Adipose tissue (tissue), 3 donors: ENCODE measurements around the gene MAP3K10. TPM values are rescaled to one million over a fixed set of nuclear protein-coding genes. Genes with fewer than 3 reads are reported as not detected.

ENCODE experiments used
- H3K27ac ChIP-seq: one replicate; pipeline ENCODE4 v1.5.1; 2013; ENCODE audit warnings: low read depth, low read length
- WGBS, 3 donors: extraction: QIAGEN DNeasy Blood & Tissue Kit; methylation state at CpG; one replicate each; pipeline ENCODE4 v1.1.7; 2013; 5-methylcytosine and 5-hydroxymethylcytosine counted together
- polyA plus RNA-seq, 3 donors: library from polyadenylated mRNA; stranded (reverse); fragments of 200-250 nt; gene quantifications; one replicate each; pipeline ENCODE4 v1.2.3, GENCODE V29; 2013
- donor health status: healthy with polysubstance abuse.
- donor health status: Bipolar disorder and iron deficiency.
- donor health status: healthy.

MAP3K10 gene
- polyA plus RNA-seq, 3 donors: 4.7 to 13.3 (median 12.2) TPM

DNA sequence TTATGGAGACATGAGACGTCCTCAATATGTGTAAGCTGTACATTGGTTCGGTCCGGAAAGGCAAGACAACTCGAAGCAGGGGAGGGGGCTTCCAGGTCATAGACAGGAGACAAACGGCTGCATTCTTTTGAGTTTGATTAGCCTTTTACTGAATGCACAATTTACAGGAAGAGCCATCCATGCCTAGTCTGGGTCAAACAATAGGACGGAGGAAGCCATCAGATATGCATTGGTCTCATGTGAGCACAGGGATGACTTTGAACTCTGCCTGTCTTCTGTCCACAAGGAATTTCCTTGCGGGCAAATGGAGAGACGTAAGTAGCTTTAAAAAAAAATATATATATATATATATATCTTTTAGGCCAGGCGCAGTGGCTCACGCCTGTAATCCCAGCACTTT lies 37.1 kb downstream of the MAP3K10 start:
- no peak overlapping the region for H3K27ac ChIP-seq
- WGBS, 3 donors: 49 to 63% (median 51%) methylated on average over 10 of the region's 10 CpGs

DNA sequence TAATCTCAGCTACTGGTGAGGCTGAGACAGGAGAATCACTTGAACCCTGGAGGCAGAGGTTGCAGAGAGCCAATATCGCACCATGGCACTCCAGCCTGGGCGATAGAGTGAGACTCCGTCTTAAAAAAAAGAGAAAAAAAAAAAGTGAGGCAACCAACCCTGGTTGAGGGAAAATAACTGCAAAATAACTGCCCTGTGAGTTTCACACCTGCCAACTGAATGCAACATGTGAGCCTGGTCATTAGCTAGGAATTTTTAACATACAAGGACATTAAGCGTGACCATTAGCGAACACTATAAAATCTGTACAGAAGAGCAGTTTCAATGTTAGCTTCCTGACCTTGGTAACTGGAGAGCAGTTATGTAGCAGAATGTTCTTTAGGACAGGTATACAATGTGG lies 37.6 kb downstream of the MAP3K10 start:
- H3K27ac ChIP-seq: no peak overlapping the region
- 48 to 91% (median 91%) methylated on average over 5 of the region's 5 CpGs for WGBS, 3 donors

DNA sequence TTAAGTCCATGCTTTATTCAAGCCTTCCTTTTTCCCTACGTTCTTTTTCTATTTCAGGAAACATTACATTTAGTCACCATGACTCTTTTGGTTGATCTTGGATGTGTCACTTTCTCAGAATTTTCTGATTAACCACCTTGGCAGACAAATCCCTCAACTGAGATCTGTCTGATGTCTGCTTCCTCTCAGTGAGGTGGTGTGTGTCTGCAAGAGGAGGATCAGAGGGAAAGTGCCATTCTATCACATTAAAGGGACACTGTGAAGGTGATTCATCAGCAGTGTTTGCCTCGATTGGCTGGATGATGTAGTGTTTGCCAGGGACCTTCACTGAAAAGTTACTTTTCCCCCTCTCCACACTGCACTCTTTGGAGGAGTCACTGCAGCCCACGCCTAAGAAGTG lies 38.3 kb downstream of the MAP3K10 start:
- WGBS, 3 donors: 27 to 44% (median 44%) methylated on average over 3 of the region's 3 CpGs
- no peak overlapping the region for H3K27ac ChIP-seq

DNA sequence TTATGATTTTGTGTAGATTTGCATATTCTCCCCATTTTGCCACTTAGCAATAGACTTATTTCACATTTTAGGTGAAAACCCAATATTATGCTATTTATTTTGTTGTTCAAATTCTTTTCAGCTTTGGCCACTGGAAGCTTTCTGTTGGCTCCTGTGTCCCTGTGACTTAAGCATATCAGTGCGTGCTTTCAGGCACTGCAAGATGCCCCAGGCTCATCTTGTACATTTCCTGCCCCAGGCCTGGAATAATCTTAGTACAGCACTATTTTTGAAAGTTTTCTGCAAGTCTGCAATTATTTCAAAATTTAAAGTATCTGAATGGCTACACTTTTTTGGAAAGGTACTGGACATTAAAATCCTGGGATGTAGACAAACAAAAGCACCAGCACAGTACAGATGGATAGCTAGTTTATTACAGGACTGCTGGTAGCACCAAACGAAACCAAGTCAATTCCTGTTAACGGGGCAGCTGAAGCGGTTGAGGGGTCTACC lies 38.7 kb downstream of the MAP3K10 start:
- WGBS, 3 donors: 62 to 78% (median 62%) methylated on average over 4 of the region's 4 CpGs
- no peak overlapping the region for H3K27ac ChIP-seq

DNA sequence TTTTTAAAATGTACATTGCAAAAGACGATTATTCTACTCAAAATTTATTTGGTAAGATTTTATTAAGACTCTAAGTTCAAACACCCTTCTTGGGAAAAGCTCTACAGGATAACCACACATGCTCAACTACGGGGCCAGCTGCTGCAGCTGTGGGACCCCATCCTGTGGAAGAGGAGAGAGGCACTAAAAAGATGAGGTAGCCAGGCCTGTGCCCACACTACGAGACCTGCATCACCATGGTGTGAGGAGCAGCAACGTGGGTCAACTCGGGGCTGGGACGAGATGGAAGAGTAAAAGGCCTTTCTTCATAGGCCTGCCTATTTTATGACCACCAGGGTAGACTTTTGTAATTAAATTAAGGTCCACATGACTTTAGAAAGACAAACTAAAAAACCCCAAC lies 39.8 kb downstream of the MAP3K10 start:
- H3K27ac ChIP-seq: no peak overlapping the region

DNA sequence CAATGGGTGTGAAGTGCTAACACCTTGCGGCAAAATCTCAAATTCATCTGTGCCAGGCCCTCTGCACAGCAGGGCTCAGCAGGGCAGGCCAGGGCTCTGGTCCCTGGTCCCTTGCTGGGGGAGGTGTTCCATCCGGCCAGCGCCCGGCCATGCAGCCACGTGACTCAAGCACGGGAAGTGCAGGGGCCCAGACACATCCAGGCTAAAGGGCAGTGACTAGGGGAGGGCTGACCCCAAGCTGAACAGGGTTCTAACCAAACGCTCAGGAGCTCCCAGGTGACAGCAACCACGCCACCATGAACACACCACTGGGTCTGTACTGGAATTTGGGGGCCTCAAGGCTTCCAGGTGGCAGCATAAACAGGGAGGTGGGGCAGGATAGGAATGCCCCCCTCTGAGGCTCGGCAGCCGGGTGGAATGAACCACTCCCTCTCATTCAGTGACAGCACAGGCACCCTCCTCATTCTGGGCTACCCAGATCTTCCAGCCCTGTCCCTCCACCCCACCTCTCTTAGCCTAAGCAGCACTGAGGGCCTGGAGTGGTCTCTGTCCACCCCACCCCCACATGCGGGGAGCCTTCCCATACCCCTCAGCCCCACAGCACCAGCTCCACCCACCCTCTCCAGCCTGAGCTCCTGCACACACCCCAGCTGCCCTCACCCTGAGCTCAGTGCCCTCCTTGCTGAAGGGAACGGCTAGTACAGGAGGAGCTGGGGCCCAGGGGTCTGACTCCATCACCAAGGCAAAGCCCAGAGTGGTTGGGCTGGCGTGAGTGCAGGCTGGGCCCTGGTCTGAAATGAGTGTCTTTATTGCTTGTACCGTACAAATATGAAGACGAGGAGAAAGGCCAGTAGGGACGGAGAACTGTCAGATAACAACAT lies 40.6 kb downstream of the MAP3K10 start:
- 52 to 72% (median 63%) methylated on average over 16 of the region's 16 CpGs for WGBS, 3 donors
- H3K27ac ChIP-seq: no peak overlapping the region

More for the DNA sequence above, 39.8 kb downstream of the MAP3K10 start:
- WGBS, 3 donors: 81 to 84% (median 84%) methylated on average over 6 of the region's 6 CpGs

DNA sequence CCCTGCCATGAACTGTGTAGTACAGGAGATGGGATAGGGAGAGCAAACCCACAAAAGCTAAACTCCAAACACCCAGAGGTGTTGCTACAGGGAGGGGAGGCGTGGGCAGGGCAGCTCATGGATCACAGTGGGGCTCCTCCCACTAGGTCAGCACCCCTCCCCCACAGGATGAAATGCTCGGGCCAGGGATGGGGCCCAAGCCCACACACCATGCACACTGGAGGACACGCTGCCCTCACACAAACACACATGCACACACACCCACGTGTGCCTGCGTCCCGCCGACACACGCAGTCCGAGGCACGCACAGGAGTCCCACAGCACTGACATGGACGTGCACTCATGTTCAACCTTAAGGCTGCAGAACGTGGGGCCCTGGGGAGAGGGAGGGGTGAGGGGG lies 41.3 kb downstream of the MAP3K10 start:
- 73 to 82% (median 74%) methylated on average over 12 of the region's 12 CpGs for WGBS, 3 donors
- H3K27ac ChIP-seq: no peak overlapping the region

DNA sequence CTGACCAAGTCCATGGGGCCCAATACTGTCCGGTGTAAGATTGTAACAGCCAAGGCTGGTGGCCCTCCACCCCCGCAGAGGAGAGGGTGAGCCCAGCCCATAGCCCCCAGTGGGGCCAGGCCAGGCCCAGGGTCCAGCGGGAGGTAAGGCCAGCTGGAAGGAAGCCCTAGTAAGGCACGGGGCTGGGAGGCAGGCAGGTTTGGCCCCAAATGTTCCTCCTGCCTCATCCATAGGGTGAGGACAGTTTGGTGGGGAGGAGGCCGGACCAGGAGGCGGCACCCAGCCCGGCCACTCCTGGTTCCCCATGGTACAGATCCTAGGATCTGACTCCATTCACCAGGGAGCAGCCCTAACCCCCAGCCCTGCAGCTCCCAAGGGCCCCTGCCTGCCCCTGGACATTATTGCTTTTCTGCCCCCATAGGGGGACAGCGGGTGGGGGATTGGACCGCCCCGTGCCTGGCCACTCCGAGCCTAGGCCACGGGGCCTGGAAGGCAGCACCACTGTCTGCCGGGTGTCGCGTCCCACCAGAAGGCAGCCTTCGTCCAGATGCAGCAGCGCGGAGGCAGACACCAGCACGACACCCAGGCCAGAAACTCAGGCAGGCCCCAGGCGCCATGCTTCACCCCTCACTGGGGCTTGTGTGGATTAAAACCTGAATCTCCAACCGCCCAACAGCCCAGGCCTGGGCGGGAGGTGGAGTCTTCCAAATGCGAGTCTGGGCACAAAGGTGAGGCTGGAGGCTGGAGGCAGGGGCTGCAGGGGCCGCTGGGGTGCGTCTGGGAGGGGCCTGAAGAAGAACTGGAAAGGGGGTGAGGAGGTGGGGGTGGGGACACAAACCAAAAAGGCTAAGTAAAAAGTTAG lies 42.0 kb downstream of the MAP3K10 start:
- no peak overlapping the region for H3K27ac ChIP-seq
- 90 to 94% (median 91%) methylated on average over 22 to 25 of the region's 25 CpGs for WGBS, 3 donors

DNA sequence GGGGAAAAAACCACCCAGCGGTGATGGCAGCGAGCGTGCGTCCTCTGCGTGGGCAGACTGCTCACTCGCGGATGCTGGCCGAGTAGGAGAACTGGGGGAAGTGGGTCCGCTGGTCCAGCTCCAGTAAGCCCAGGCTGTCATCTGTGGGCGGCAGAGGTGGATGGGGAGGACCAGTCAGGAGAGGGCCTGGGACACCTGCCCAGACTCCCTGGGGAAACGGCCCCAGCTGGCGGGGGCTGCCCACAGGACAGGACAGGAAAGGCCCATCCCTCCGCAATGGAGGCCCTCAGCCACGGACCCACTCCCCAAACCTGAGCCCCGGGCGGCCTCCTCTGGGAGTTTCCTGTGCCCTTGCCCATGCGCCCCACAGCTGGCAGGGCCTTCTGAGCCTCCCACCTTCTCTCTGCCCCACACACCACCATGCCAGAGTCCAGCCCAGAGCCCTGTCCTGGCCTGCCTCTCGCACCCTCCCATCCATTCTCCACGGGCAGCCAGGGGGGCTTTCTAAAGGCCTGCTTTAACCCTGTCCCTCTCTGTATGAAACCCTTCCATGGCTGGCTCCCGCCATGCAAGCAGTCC lies 42.7 kb downstream of the MAP3K10 start:
- H3K27ac ChIP-seq: no peak overlapping the region
- 88 to 91% (median 88%) methylated on average over 13 to 20 of the region's 20 CpGs for WGBS, 3 donors

DNA sequence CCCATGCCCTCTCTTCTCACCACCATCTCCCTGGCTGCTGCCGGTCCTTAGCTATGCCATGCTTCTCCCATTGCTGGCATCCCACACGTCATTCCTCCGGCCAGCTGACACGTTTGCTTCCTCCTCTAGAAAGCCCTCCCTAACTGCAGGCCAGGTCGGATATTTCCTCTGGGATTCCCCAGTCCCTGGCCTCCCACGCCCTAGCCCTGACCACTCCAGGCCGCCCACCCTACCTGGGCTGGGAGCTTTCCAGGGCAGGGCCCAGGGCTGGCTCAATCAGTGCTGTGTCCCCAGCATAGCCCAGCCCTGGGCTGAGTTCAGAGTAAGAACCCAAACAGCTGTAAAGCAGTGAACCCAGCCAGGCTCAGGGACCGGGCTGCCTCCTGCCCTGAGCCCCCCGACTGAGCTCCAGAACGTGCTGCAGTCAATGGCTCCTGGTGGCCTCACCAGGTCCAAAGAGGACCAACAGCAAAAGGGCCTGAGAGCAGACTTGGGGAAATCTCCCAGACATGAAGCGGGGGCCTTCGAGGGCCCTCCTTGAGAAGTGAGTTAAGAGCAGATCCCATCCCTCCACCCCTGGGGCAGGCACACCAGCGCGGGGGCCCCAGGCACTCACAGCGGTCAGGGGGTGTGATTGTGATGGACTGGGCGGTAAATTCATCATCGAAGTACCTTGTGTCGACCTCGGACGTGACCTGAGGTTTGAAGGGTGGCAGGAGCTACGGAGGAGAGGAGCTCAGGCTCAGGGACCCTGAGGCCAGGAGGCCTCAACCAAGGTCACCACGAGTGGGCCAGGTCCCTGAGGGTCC lies 43.4 kb downstream of the MAP3K10 start:
- H3K27ac ChIP-seq: no peak overlapping the region
- 88% methylated on average over 22 of the region's 22 CpGs for WGBS, 3 donors

DNA sequence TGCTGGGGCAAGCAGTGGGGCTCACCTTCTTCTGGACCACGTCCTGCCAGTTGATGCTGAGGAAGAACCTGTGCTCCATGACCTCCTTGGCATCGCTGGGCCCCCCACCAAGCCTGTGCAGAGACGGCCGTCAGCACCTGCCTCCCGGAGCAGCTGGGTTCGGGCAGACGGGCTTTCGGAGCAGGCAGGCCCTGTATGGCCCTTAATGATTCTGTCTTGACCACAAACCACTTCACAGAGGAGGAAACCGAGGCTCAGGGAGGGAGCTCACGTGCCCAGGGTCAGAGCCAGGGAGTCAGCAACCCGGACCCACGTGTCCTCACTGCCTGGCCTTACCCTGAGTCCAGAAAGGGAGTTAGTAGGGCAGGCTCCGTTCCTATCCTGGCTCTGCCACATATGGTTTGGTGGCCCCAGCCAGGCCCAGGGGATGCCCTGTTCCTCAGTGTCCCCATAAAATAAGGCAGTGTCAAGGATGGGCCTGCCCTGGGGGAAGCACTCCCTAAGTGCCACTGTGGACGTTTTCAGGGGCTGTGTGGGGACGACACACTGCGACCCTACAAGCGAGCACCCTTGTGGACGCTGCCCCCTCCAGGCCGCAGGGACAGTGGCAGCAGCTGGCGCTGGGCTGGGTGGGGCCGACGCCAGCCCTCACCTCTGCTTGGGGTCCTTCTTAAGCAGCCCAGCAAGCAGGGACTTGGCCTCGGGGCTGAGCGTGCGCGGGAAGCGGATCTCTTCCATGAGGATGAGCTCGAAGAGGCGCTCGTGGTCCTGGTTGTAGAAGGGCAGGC lies 44.2 kb downstream of the MAP3K10 start:
- no peak overlapping the region for H3K27ac ChIP-seq
- WGBS, 3 donors: 89 to 95% (median 92%) methylated on average over 29 to 30 of the region's 30 CpGs

DNA sequence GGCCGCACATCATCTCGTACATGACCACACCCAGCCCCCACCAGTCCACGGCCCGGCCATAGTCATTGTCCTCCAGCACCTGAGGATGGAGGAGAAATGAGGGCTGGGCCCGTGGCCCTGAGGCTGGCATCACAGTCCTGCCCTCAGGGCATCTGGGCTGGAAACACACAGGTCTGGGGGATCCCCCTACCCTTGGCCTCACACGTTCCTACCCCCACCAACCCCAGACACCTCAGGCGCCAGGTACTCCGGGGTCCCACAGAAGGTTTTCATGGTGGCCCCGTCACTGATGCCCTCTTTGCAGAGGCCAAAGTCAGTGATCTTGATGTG lies 44.8 kb downstream of the MAP3K10 start:
- WGBS, 3 donors: 88 to 95% (median 93%) methylated on average over 9 of the region's 9 CpGs
- H3K27ac ChIP-seq: no peak overlapping the region

DNA sequence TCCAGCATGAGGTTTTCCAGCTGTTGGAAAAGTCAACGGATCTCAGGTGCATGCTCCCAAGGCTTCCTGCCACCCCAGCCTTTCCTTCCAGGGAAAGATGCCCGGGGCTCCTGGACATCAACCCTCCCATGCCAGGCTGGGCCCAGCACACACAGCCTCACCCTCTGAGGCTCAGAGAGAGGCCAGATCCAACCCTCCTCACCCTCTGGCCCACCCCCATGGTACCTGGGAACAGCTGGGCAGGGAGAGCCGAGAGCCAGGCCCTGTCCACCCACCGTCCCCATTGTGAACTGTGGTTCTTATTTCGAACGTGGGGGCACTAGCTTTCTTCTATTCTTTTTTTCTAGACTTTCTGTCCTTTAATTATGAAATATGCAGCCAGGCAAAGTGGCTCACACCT lies 45.1 kb downstream of the MAP3K10 start:
- WGBS, 3 donors: 88 to 91% (median 88%) methylated on average over 6 of the region's 6 CpGs

DNA sequence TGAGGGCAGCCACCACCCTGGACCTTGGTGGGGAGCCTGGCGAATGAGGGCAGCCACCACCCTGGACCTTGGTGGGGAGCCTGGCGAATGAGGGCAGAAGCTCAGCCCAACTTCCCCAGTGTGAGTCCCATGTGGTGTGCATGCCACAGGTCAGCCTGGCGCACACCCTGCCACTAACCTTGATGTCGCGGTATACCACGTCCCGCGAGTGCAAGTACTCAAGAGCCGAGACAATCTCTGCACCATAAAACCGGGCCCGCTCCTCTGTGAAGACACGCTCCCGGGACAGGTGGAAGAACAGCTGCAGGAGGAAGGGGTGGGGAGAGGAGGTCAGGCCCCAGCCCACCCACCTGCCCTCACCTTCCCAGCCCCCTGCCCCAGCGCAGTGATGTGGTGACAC lies 46.6 kb downstream of the MAP3K10 start:
- WGBS, 3 donors: 94 to 99% (median 96%) methylated on average over 14 of the region's 14 CpGs
- H3K27ac ChIP-seq: no peak overlapping the region

More for the DNA sequence above, 45.1 kb downstream of the MAP3K10 start:
- no peak overlapping the region for H3K27ac ChIP-seq

DNA sequence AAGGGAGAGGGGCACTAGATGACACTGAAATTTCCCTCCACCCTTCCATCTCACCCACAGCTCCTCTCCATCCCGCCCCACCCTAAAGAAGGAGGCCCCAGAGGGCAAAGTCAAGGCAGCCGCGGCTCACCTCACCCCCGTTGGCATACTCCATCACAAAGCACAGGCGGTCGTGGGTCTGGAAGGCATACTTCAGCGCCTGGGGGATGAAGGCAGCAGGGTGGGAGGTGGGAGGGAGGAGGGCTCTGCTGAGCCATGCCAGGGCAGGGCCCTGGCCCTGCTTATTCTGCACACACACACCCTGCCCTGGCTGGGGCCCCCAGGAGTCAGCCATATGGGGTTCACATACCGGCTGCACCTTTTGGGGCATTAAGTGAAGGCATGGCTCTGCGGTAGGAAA lies 47.5 kb downstream of the MAP3K10 start:
- no peak overlapping the region for H3K27ac ChIP-seq
- 90 to 93% (median 91%) methylated on average over 9 of the region's 9 CpGs for WGBS, 3 donors

DNA sequence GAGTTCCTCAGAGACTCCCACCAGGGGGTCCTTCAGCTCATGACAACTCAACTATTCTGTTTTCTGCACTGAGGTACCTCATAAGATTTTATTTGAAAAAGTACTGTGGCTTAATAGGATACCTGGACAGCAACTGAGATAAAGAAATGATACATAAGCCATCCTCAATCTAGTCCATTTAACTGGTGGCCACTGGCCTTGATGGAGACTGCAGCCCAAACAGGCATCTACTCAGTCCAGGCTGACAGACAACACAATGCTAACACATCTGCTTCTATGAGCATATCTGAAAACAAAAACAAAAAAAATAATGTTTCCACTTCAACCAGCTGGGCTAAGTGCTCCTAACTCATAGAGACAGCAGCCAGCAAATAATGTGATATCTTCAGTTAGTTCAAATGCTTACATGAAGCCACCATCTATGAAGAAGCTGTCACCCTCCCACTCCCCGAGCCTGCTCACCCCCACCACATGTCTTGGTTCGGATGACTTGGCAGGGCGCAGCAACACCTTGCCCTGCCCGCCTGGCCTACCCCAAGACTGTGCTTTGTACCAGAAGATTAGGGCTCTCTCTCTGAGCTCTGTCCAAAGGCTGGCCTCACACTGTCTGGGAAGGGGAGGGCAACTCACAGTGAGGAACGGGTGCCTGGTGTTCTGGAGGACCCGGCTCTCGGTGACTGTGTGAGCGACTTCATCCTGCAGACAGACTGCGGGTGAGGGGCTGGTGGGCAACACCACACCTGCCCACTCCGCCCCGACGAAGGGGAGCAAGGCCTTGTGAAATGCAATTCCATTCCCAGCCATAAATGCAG lies 48.4 kb downstream of the MAP3K10 start:
- WGBS, 3 donors: 94 to 96% (median 95%) methylated on average over 12 of the region's 12 CpGs
- no peak overlapping the region for H3K27ac ChIP-seq

DNA sequence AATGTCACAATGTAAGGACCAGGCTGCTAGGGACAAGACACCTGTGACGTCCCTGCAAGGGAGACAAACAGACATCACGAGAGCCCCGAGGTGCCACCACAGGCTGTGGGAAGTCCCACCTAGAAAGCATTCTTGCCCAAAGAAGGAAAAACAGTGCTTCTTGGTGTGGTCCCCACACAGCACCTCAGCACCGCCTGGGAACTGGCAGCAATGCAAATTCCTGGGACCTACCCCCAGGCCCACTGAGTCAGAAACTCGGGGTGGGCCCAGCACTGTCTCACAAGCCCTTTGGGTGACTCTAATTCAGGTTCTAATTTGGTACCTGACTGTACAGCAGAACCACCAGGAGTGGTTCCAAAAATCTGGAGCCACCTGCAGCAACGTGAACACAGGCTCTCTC lies 49.1 kb downstream of the MAP3K10 start:
- no peak overlapping the region for H3K27ac ChIP-seq
- WGBS, 3 donors: 93 to 94% (median 94%) methylated on average over 6 of the region's 6 CpGs
